BJ (cell line): ENCODE measurements around the gene POLD1. TPM values are rescaled to one million over a fixed set of nuclear protein-coding genes. Genes with fewer than 3 reads are reported as not detected.

Experiments
- CTCF ChIA-PET: fragments of 350-600 bp; formaldehyde crosslinking; extraction: SDS; loops from one replicate; lab custom pipeline; 2021; ENCODE audit warnings: antibody characterized with exemption, inconsistent platforms; lab: Yijun Ruan, JAX
- POLR2A ChIA-PET: fragments of 300-600 bp; sonication (Branson Sonifier 250); formaldehyde crosslinking; extraction: SDS; loops from one replicate; lab custom pipeline; 2021; ENCODE audit warnings: antibody characterized with exemption; lab: Charles Lee
- DNase-seq: peaks from one replicate; pipeline ENCODE4 v3.0.0-alpha.2; 2011; ENCODE audit warnings: low read depth
- H3K27me3 ChIP-seq: 2 replicates; pipeline ENCODE4 v1.6.0; 2011; ENCODE audit warnings: low read length; ENCODE audit not compliant: control insufficient read depth, insufficient read depth
- H3K36me3 ChIP-seq: 2 replicates; pipeline ENCODE4 v1.5.1; 2011; ENCODE audit warnings: low read length; ENCODE audit not compliant: control insufficient read depth, insufficient read depth
- H3K4me3 ChIP-seq: 2 replicates; pipeline ENCODE4 v1.5.1; 2011; ENCODE audit warnings: low read depth, mild to moderate bottlenecking, control low read depth, low read length
- polyA plus RNA-seq: library from polyadenylated mRNA; depleted of rRNA; stranded (reverse); fragments of >200 nt; gene quantifications from 2 replicates; pipeline ENCODE4 v1.2.3, GENCODE V29; 2011
- TF ChIP-seq, protein P1 (sequence below): IDR thresholded peaks from 2 replicates; pipeline ENCODE4 v1.5.1; 2011; ENCODE audit warnings: low read depth, mild to moderate bottlenecking, control low read depth, inconsistent platforms, low read length, moderate library complexity; ENCODE audit not compliant: insufficient read depth

Gene POLD1
- polyA plus RNA-seq, 1 experiment, result 10.8 TPM

DNA sequence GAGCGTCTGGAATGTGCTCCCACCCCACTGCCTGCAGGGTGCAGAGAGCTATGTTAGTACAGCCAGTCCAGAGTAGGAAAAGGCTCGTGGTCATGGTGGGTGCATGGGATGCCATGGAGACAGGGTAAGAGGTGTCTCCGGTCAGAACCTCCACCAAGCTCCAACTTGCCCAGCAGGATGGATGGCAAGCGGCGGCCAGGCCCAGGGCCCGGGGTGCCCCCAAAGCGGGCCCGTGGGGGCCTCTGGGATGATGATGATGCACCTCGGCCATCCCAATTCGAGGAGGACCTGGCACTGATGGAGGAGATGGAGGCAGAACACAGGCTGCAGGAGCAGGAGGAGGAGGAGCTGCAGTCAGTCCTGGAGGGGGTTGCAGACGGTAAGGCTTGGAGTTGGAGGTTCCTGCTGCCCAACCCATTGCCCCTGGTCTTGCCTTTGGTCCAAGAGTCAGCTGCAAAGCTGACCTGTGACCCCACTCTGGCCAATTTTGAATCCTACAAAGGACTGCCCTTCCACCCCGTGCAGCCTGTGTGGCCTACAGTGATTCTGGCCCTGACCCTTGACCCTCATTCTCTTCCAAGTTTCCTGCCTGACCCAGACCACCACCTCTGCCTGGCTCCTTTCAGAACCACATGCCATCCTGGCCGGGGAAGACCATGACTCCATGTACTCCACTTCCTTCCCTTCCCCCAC, 14.7 kb downstream of the POLD1 start:
- TF ChIP-seq, protein P1, sequence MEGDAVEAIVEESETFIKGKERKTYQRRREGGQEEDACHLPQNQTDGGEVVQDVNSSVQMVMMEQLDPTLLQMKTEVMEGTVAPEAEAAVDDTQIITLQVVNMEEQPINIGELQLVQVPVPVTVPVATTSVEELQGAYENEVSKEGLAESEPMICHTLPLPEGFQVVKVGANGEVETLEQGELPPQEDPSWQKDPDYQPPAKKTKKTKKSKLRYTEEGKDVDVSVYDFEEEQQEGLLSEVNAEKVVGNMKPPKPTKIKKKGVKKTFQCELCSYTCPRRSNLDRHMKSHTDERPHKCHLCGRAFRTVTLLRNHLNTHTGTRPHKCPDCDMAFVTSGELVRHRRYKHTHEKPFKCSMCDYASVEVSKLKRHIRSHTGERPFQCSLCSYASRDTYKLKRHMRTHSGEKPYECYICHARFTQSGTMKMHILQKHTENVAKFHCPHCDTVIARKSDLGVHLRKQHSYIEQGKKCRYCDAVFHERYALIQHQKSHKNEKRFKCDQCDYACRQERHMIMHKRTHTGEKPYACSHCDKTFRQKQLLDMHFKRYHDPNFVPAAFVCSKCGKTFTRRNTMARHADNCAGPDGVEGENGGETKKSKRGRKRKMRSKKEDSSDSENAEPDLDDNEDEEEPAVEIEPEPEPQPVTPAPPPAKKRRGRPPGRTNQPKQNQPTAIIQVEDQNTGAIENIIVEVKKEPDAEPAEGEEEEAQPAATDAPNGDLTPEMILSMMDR, result no peak
- no peak overlapping the region for H3K4me3 ChIP-seq
- ChIA-PET CTCF (interaction anchor here (0.6 to 0.7 kb wide), 2 partner anchors 16 to 30 kb away, joined by 3 read pairs; no protein-coding TSS in a partner anchor), POLR2A (no interaction called here)
- no peak for DNase-seq
- no peaks in the 10 kb centered on the region; the same call in 1 of the 2 replicates for H3K36me3 ChIP-seq
- no peaks in the 10 kb centered on the region for H3K27me3 ChIP-seq

DNA sequence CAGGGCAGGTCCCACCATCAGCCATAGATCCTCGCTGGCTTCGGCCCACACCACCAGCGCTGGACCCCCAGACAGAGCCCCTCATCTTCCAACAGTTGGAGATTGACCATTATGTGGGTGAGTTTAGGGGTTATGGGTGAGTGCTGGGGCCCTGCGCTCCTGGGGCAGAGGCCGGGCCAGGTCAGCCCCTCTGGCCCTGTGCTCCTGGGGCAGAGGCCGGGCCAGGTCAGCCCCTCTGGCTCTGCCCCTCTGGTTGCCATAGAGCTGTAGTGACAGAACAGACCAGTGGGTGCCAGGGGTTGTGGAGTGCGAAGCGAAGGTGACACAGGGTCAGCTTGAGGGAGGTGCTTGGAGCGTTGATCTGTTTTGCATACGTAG, 15.2 kb downstream of the POLD1 start:
- no peak for DNase-seq
- POLR2A ChIA-PET, result no interaction called here
- no peak overlapping the region for H3K4me3 ChIP-seq
- TF ChIP-seq, protein P1, result no peak
- CTCF ChIA-PET, result interaction anchor here (0.6 kb wide), 1 partner anchor 30 kb away, joined by 3 read pairs; no protein-coding TSS in a partner anchor
- no peaks in the 10 kb centered on the region for H3K27me3 ChIP-seq
- no peaks in the 10 kb centered on the region; the same call in 1 of the 2 replicates for H3K36me3 ChIP-seq

DNA sequence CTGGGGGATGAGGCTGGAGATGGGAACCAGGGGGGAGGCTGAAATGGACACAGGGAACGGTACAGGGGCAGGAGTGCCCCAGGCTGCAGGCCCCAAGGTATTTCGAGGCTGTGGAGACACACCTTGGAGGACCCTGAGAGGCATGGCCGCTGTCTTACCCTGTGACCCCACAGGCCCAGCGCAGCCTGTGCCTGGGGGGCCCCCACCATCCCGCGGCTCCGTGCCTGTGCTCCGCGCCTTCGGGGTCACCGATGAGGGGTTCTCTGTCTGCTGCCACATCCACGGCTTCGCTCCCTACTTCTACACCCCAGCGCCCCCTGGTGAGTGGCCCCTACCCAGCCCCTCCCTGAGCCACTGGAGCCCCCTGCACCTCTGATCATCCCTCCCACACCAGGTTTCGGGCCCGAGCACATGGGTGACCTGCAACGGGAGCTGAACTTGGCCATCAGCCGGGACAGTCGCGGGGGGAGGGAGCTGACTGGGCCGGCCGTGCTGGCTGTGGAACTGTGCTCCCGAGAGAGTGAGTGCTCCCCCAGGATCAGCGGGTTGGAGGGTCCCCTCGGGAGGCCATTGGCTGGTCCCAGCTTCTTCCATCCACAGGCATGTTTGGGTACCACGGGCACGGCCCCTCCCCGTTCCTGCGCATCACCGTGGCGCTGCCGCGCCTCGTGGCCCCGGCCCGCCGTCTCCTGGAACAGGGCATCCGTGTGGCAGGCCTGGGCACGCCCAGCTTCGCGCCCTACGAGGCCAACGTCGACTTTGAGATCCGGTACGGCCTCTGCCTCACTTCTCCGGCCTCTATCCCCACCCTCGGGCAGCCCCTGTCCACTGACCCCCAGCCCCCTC, 17.7 kb downstream of the POLD1 start:
- Histone ChIP-seq H3K27me3 (no peaks in the 10 kb centered on the region), H3K36me3 (peaks cover 1% of the 10 kb centered on the region; the same call in 1 of the 2 replicates), H3K4me3 (no peak overlapping the region)
- CTCF ChIA-PET, result no interaction called here
- no peak for DNase-seq
- TF ChIP-seq, protein P1, result no peak
- POLR2A ChIA-PET, result no interaction called here

DNA sequence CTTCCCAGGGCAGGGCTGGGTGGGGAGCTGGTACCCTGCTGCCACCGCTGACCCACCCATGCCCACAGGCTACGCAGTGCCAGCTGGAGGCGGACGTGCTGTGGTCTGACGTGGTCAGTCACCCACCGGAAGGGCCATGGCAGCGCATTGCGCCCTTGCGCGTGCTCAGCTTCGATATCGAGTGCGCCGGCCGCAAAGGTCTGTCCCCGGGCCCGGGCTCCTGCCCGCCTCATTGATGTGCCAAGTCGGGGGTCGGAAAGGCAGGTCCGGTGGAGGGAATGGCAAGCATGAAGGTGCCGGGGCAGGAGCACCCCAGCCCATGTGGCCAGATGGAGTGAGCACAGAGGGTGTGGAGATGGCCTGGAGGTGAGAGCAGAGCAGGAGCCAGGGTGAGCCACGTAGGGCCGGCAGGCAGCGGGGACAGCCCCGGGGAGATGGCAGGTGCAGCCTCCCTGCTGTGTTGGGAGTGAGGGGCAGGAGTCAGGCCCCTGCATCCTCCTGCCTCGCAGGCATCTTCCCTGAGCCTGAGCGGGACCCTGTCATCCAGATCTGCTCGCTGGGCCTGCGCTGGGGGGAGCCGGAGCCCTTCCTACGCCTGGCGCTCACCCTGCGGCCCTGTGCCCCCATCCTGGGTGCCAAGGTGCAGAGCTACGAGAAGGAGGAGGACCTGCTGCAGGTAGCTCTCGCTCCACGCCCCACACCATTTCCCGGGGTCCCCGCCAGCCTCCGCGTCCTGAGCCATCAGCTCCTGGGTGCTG, 18.6 kb downstream of the POLD1 start:
- Histone ChIP-seq H3K4me3 (no peak overlapping the region), H3K27me3 (no peaks in the 10 kb centered on the region), H3K36me3 (peaks cover 1% of the 10 kb centered on the region; the same call in 1 of the 2 replicates)
- ChIA-PET CTCF (no interaction called here), POLR2A (no interaction called here)
- no peak for DNase-seq
- TF ChIP-seq, protein P1, result no peak
